COR-L47 (cell line): ENCODE results near the gene ABHD14A.
"Not testable (repeated sequence)": the region's sequence is repeated elsewhere in the genome, so short reads cannot be mapped to it uniquely, and the experiment has no call there.

Experiments
- DNase-seq: peaks from one replicate; lab custom pipeline; 2025; lab: John Stamatoyannopoulos, UW

The ABHD14A gene

GRCh38 chr3:51974963-51975851 is at the start of gene ABHD14A:
TSS of gene ABHD14A (plus strand) at chr3:51975064. CDS start at chr3:51975136, 72 bp downstream.
- peak; percentile 35 for DNase-seq

GRCh38 chr3:51927061-51927977 is 47.5 kb upstream of the ABHD14A start:
- DNase-seq, result no peak

GRCh38 chr3:51928438-51928837 is 46.4 kb upstream of the ABHD14A start:
- no peak for DNase-seq

- DNase-seq, result not testable (repeated sequence)
Measured at GRCh38 chr3:51928981-51929380, 45.9 kb upstream of the ABHD14A start.

GRCh38 chr3:51929420-51930003 is 45.4 kb upstream of the ABHD14A start:
- DNase-seq, result no peak

GRCh38 chr3:51930439-51930838 is 44.4 kb upstream of the ABHD14A start:
- DNase-seq, result no peak

GRCh38 chr3:51931756-51932155 is 43.1 kb upstream of the ABHD14A start:
- DNase-seq, result no peak

GRCh38 chr3:51932471-51933370 is 42.1 kb upstream of the ABHD14A start:
- no peak for DNase-seq

GRCh38 chr3:51933471-51934138 is 41.3 kb upstream of the ABHD14A start:
- no peak for DNase-seq

- DNase-seq, result no peak
Measured at GRCh38 chr3:51934139-51934850, 40.6 kb upstream of the ABHD14A start.

- no peak for DNase-seq
Measured at GRCh38 chr3:51934991-51935885, 39.6 kb upstream of the ABHD14A start.

GRCh38 chr3:51935886-51936755 is 38.7 kb upstream of the ABHD14A start:
- no peak for DNase-seq

GRCh38 chr3:51937014-51937413 is 37.9 kb upstream of the ABHD14A start:
- no peak for DNase-seq

- DNase-seq, result no peak
Measured at GRCh38 chr3:51937611-51938450, 37.0 kb upstream of the ABHD14A start.

GRCh38 chr3:51938780-51939425 is 36.0 kb upstream of the ABHD14A start:
- DNase-seq, result no peak

GRCh38 chr3:51940648-51941462 is 34.0 kb upstream of the ABHD14A start:
- no peak for DNase-seq
